ENCODE data around the gene CIAO2A.

DNA sequence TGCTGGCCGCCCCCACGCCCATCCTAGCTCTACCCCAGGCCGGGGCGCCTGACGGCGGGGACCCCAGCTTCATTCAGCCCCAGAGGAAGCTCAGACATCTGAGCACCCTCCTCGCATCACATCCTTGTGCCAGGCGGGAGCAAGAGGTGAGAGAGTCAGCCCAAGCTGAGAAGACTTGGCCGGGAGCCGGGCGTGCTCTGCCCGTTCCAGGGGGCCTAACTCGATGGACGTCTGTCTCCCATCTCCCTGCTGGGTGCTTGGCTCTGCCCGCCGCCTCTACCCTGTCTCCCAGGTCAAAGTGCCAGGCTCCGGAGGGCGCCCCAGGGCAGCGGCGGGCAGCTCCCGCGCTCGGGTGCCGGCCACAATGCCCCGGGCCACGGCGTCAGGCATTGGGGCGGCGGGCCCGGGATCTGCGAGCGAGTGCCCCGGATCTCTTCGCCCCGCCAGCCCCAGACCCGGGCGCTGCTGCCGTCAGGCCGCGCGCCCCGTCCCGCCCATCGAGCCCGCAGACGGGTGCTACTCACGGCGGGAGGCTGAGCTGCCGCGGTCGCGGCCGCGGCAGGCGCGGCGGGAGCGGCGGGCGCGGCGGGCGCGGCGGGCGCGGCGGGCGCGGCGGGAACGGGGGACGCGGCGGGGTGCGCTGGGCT is 47.7 kb downstream of the CIAO2A start:
- TF ChIP-seq, protein P1, sequence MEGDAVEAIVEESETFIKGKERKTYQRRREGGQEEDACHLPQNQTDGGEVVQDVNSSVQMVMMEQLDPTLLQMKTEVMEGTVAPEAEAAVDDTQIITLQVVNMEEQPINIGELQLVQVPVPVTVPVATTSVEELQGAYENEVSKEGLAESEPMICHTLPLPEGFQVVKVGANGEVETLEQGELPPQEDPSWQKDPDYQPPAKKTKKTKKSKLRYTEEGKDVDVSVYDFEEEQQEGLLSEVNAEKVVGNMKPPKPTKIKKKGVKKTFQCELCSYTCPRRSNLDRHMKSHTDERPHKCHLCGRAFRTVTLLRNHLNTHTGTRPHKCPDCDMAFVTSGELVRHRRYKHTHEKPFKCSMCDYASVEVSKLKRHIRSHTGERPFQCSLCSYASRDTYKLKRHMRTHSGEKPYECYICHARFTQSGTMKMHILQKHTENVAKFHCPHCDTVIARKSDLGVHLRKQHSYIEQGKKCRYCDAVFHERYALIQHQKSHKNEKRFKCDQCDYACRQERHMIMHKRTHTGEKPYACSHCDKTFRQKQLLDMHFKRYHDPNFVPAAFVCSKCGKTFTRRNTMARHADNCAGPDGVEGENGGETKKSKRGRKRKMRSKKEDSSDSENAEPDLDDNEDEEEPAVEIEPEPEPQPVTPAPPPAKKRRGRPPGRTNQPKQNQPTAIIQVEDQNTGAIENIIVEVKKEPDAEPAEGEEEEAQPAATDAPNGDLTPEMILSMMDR (IDR thresholded peaks at IDR 0.05; ENCODE audit: low read depth, low read length) = no peak
- TF ChIP-seq POLR2A (IDR thresholded peaks at IDR 0.05; ENCODE audit: extremely low read depth, insufficient read length) (no peak), MYC (IDR thresholded peaks at IDR 0.05; ENCODE audit: low read depth, low read length) (no peak)
- TF ChIP-seq, protein P2, sequence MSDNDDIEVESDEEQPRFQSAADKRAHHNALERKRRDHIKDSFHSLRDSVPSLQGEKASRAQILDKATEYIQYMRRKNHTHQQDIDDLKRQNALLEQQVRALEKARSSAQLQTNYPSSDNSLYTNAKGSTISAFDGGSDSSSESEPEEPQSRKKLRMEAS (IDR thresholded peaks at IDR 0.05; ENCODE audit: low read depth, low read length) = no peak
